GM20000 (cell line): ENCODE results near the gene PNPLA5.

Experiments used
- DNase-seq: peaks from one replicate; pipeline ENCODE4 v3.0.0; 2012; ENCODE audit warnings: low spot score
- TF ChIP-seq, protein P1 (sequence below): IDR thresholded peaks from 2 replicates; pipeline ENCODE4 v1.5.1; 2012; ENCODE audit warnings: mild to moderate bottlenecking, control low read depth; ENCODE audit errors: extremely low read depth, missing control alignments

Gene PNPLA5

DNA sequence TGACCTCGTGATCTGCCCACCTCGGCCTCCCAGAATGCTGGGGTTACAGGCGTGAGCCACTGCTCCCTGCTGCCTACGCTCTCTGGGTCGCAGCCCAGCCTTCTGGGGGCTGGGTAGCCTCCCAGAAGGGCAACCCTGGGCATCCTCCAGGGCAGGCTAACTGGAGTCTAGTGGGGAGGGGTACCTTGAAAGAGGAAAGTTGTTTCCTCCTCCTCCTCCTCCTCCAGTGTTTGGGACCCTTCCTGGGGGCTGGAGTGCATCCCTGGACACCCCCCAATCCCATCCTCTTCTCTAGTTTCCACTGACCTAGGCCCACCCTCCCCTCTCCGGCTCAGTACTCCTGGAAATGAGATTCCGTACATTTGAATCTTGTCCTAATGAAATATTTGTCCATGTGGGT lies 33.1 kb upstream of the PNPLA5 start:
- DNase-seq = no peak
- TF ChIP-seq, protein P1, sequence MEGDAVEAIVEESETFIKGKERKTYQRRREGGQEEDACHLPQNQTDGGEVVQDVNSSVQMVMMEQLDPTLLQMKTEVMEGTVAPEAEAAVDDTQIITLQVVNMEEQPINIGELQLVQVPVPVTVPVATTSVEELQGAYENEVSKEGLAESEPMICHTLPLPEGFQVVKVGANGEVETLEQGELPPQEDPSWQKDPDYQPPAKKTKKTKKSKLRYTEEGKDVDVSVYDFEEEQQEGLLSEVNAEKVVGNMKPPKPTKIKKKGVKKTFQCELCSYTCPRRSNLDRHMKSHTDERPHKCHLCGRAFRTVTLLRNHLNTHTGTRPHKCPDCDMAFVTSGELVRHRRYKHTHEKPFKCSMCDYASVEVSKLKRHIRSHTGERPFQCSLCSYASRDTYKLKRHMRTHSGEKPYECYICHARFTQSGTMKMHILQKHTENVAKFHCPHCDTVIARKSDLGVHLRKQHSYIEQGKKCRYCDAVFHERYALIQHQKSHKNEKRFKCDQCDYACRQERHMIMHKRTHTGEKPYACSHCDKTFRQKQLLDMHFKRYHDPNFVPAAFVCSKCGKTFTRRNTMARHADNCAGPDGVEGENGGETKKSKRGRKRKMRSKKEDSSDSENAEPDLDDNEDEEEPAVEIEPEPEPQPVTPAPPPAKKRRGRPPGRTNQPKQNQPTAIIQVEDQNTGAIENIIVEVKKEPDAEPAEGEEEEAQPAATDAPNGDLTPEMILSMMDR = no peak

DNA sequence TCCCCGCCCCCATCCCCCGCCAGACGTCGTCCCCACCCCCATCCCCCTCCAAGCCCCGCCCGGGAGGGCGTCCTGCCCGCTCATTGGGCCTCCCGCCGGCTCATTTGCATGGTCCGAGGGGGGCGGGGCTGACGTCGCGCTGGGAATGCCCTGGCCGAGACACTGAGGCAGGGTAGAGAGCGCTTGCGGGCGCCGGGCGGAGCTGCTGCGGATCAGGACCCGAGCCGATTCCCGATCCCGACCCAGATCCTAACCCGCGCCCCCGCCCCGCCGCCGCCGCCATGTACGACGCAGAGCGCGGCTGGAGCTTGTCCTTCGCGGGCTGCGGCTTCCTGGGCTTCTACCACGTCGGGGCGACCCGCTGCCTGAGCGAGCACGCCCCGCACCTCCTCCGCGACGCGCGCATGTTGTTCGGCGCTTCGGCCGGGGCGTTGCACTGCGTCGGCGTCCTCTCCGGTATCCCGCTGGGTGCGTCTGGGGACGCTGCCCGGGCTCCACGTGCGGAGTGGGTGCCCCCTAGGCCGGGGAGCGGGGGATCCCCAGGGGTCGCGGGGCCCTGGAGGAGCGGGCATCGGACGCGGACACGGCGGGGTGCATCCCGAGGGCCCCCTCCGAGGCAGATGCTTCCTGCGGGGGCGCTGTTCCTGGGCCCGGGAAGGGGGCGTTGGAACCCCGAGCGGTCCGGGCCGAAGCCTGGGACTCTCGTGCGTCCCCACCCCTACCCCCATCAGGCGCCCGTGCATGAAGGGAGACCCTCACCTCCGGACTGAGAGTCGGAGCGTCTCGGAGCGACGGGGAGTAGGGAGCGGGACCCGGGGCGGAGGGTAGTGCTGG lies 32.0 kb upstream of the PNPLA5 start, which contains the start of gene PNPLA3:
PNPLA3 (plus strand) TSS at position 175 of the 834 bp plus-strand sequence; CDS start at position 282, 107 bp downstream.
- peak; percentile 88 for DNase-seq

DNA sequence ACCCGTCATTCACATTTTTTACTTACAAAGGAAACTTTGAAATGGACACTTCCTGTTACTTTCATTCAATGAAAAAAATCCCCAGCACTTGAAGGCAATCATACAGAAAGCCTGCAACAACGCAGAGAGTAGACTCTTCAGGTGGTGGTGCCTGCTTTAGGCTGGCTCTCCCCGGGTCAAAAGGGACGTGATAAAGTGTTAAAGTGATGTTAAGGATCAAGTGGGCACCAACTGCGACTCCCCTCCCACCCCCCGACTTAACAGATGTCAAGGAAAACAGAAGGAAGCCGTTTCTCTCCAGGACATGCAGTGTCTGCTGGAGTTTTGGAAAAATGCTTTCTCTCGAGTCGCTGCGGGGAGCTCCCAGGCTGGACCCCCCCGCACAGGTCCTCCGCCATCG lies 31.4 kb upstream of the PNPLA5 start:
- DNase-seq = peak; percentile 65

More for the DNA sequence above, 32.0 kb upstream of the PNPLA5 start, which contains the start of gene PNPLA3:
- TF ChIP-seq, protein P1 = no peak

DNA sequence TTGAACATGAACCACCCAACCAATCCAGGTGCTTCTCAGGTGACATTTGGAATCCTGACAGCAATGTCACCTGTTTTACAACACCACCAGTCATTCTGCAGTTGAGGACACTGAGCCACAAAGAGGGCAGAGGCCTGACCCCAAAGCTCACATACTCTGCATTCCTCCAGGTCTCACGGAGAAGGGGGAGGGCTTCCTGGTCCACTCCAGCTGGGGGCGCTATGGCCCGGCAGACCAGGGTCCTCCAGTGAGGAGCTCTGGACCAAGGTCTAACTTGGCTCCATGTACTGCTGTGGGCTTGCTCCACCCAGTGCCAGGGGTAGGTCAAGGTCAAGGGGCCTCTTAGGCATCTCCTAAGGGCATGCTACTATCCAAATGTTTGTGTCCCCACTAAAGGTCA lies 30.3 kb upstream of the PNPLA5 start:
- DNase-seq = no peak

More for the DNA sequence above, 31.4 kb upstream of the PNPLA5 start:
- TF ChIP-seq, protein P1 = no peak

DNA sequence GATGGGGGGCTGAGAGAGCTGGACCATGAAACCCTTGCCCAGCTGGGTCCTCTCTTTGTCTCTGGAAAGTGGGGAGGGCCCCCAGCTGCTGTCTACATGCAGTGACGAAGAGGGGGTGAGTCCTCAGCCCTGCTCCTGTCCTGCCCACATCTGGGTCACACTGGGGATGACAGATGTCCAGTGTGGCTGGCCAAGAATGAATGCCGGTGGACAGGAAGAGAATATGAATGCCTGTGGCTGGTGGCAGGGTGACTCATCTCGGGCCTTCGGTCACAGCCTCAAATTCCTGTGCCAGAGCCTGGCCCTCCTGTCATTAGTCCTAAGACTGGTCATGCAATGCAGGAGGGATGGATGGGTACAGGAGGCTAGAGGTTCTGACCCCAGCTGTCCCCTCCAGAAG lies 29.6 kb upstream of the PNPLA5 start:
- DNase-seq = no peak
- TF ChIP-seq, protein P1 = no peak

More for the DNA sequence above, 30.3 kb upstream of the PNPLA5 start:
- TF ChIP-seq, protein P1 = no peak

DNA sequence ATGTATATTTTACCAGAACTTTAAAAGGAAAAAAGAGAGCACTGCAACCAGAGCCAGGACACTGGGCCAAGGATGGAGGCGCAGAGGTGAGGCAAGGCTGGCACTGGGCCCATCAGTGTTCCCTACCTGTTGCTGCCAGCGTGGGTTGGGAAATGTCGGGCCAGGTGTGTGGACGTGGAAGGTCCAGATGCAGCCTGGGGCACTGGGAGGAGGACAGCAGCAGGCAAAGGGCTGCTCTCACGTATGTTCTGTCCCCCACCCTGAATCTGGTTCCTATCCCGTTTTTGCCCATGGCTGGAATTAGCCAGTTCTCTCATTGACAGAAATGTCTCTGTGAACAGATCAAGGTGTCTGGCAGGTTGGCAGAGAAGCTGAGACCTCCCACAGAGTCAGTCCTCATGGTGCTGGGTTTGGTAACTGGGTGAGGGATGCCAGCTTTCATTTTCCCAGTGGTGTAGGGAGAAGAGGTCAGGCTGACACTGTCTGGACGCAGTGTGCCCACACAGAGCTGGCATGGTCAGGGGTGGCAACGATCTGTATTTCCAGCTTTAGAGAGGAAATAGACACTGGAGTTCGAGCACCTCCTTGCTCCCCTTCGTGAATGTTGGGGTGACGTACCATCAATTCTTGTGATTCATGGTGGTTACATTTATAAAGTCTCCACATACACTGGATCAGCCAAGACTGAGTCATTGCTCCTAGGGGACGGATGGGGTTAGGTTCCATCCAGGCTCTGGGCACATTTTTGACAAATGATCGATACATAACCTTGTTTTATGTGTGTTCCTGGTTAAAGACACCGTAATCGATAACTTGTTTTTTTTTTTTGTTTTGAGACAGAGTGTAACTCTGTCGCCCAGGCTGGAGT lies 27.5 kb upstream of the PNPLA5 start:
- TF ChIP-seq, protein P1 = no peak
- no peak for DNase-seq

DNA sequence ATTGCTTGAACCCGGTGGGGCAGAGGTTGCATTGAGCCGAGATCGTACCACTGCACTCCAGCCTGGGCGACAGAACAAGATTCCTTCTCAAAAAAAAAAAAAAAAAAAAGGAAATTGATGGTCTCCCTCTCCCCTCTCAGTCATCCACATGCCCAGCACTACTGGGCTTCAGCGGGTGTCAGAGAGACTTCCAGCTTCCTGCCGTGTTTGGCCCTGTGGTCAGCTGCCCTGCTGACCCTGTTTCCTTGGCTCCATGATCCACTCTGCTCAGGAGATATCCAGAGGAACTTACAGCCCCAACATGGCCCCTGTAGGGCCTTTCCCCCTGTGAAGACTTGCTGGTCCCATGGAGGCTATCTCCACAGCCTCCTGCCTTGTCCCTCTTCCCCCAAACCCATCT lies 25.7 kb upstream of the PNPLA5 start:
- DNase-seq = no peak
- TF ChIP-seq, protein P1 = no peak
